Upper lobe of left lung (tissue), 4 donors: ENCODE results near the gene INHBC.
"Not testable (repeated sequence)": the region's sequence is repeated elsewhere in the genome, so short reads cannot be mapped to it uniquely, and the experiment has no call there.

Source experiments
- CTCF ChIP-seq, 6 experiments: fragments of 450-650 bp in 4 of 6; fragments of 200-600 bp in 2 of 6; sonication (generic) in 2 of 6; IDR thresholded peaks; one replicate each; pipeline ENCODE4 v1.5.1; 2016 to 2019; ENCODE audit warnings: antibody characterized with exemption in 6 of 6
- EP300 ChIP-seq, 4 donors: sonication (generic); formaldehyde crosslinking; IDR thresholded peaks; one replicate each; pipeline ENCODE4 v1.5.1; 2017; ENCODE audit warnings: antibody characterized with exemption in 4 of 4, control low read depth in 2 of 4
- POLR2A ChIP-seq, 4 donors: fragments of 450-650 bp; IDR thresholded peaks; one replicate each; pipeline ENCODE4 v1.5.1; 2016 to 2017; ENCODE audit warnings: antibody characterized with exemption in 4 of 4, mild to moderate bottlenecking in 2 of 4
- POLR2AphosphoS5 ChIP-seq, 2 donors: sonication (generic); formaldehyde crosslinking; IDR thresholded peaks; one replicate each; pipeline ENCODE4 v1.5.1; 2017; ENCODE audit warnings: antibody characterized with exemption in 2 of 2

GRCh38 chr12:57402156-57402555 is 32.4 kb upstream of the INHBC start:
- not testable (repeated sequence) for TF ChIP-seq CTCF, POLR2AphosphoS5, POLR2A, EP300 (IDR thresholded peaks at IDR 0.05)
